Fibroblast of the aortic adventitia (primary cell): ENCODE measurements around the gene VPS37B. TPM values are rescaled to one million over a fixed set of nuclear protein-coding genes. Genes with fewer than 3 reads are reported as not detected.

Experiments
- DNase-seq: peaks from one replicate; pipeline ENCODE4 v3.0.0-alpha.2; 2010; ENCODE audit warnings: low read depth
- H3K4me3 ChIP-seq: 2 replicates; pipeline ENCODE4 v1.5.1; 2011; ENCODE audit warnings: low read depth, mild to moderate bottlenecking, control low read depth, low read length, moderate library complexity
- total RNA-seq: library from RNA; depleted of rRNA; stranded (reverse); fragments of >200 nt; gene quantifications from 2 replicates; pipeline ENCODE4 v1.2.3, GENCODE V29; 2012; ENCODE audit warnings: low replicate concordance
- TF ChIP-seq, protein P1 (sequence below): IDR thresholded peaks from 2 replicates; pipeline ENCODE4 v1.5.1; 2011; ENCODE audit warnings: mild to moderate bottlenecking, low read length, control low read depth, inconsistent platforms; ENCODE audit not compliant: insufficient read depth

VPS37B gene
- total RNA-seq, 1 donor, result 17.8 TPM

DNA sequence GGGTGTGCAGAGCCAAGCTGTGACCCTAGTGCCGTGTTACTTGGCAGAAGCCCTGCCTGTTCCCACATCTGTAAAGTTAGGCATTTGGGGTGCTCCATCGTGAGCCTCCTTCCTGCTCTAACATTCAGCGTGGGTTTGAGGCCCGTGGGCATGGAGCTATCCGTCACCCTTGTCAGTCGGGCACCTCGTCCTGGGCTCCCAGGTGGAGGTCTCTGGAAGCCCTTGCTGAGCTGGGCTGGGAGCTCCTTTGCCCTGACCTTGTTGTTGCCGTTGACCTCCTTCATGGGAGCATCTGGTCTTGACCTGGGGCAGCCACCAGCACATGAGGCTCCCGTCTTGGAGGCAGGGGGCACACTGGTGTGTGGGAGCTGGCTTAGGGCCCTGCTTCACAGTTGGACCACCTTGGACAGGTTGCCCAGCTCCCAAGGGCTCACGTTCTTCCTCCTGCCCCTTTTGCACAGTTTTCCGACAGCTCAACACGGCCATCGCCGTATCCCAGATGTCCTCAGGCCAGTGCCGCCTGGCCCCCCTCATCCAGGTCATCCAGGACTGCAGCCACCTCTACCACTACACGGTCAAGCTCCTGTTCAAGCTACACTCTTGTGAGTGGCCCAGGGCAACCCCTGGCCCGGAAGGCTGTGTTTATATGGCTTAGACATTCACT lies 42.2 kb downstream of the VPS37B start:
- no peak overlapping the region for H3K4me3 ChIP-seq
- TF ChIP-seq, protein P1, sequence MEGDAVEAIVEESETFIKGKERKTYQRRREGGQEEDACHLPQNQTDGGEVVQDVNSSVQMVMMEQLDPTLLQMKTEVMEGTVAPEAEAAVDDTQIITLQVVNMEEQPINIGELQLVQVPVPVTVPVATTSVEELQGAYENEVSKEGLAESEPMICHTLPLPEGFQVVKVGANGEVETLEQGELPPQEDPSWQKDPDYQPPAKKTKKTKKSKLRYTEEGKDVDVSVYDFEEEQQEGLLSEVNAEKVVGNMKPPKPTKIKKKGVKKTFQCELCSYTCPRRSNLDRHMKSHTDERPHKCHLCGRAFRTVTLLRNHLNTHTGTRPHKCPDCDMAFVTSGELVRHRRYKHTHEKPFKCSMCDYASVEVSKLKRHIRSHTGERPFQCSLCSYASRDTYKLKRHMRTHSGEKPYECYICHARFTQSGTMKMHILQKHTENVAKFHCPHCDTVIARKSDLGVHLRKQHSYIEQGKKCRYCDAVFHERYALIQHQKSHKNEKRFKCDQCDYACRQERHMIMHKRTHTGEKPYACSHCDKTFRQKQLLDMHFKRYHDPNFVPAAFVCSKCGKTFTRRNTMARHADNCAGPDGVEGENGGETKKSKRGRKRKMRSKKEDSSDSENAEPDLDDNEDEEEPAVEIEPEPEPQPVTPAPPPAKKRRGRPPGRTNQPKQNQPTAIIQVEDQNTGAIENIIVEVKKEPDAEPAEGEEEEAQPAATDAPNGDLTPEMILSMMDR, result no peak
- no peak for DNase-seq

DNA sequence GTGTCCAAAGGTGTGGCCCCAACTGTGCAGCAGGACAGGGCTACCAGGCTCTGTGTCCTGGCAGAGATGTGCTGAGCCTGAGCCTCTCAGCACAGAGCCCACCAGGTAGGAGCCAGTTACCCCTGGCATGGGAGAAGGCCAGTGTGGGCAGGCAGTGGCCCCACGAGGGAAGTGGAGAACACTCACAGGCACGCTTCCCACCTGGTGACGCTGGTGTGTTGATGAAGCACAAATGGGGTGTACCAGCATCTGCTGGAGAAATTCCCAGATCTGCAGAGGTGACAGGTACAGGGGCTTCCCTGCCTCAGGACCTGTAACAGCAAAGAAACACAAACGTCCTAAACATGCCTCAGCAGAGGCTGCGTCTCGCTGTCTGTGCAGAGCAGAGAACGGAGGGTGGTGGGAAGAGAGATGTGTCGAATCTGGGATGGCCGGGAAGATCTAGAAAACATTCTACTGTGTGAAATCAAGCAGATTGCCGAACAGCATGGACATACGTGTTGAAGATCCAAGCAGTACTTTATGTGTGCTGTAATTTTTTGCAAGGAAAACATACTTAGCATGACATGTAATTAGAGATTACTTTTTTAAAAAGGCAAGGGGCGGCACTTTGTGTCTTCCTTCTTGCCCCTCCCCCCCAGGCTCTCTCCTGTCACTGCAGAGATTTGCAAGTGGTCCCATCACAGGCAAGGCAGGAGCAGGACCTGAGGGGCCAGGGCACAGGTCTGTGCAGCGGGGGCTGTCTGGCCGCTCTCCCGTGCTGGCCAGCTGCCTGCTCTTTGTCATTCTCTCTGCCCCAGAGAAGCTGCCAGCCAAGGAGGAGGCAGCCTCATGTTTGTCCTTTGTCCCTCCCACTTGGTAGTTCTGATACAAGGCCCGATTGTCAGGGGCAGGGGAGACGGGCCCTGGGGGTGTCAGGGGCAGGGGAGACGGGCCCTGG lies 43.3 kb downstream of the VPS37B start:
- TF ChIP-seq, protein P1, result no peak
- peak; percentile 25 for DNase-seq
- no peak overlapping the region for H3K4me3 ChIP-seq

DNA sequence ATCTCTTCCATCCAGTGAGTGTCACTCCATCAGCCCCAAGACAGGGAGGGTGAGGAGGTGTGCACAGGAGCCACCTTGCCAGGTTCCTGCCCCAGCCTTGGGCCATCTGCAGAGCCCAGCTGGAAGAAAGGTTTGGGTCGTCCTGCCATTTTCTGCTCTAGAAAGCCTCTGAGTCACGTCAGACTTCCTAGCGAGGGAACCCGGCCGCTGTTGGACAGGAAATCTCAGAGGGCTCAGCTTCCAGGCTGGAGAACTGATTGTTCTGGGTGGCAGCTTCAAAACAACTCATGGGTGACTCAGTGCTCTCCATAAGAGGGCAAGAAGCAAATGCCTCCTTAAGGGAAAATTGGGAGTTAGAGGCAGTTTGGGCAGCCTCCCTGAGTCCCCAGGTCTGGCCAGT lies 44.1 kb downstream of the VPS37B start:
- TF ChIP-seq, protein P1, result no peak
- peak; percentile 86 for DNase-seq
- H3K4me3 ChIP-seq, result no peak overlapping the region

DNA sequence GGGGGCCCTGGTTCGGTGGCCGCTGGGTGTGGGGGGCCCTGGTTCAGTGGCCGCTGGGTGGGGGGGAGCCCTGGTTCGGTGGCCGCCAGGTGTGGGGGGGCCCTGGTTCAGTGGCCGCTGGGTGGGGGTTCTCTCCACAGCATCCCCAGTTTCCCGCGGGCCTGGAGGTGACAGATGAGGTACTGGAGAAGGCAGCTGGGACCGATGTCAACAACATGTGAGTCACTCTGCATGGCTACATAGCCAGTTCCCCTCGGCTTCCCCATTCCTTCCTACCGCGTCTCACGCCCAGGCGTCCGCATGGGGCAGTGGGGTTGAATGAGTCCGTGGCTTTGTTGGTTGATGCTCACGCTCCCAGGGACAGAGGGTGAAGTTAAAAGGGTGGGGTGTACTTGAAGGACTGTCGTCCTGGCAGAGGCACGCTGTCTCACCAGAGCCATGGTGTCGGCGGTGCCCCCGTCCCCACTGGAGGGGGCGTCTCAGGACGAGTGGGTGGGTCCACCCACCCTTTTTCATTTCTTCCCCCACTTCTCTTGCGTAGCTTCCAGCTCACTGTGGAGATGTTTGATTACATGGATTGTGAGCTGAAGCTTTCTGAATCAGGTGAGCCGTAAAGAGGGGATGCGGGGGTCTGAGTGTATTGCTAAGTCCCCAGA lies 45.1 kb downstream of the VPS37B start:
- no peak for DNase-seq
- H3K4me3 ChIP-seq, result no peak overlapping the region
- TF ChIP-seq, protein P1, result no peak

DNA sequence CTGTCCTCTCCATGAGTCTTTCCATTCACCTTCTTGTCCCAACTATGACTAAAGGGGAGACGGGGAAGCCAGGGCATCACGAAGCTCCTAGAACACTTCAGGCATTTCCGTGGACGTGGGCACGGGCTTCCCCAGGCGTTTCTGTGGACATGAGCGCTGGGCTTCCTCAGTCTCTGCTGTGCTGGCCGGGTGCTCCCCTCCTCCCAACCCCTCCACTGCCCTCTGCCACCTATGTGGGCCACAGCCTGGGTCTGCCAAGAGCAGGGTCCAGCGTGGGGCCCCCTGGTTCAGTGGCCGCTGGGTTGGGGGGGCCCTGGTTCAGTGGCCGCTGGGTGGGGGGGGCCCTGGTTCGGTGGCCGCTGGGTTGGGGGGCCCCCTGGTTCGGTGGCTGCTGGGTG lies 45.9 kb downstream of the VPS37B start:
- no peak for DNase-seq
- TF ChIP-seq, protein P1, result no peak
- H3K4me3 ChIP-seq, result no peak overlapping the region

DNA sequence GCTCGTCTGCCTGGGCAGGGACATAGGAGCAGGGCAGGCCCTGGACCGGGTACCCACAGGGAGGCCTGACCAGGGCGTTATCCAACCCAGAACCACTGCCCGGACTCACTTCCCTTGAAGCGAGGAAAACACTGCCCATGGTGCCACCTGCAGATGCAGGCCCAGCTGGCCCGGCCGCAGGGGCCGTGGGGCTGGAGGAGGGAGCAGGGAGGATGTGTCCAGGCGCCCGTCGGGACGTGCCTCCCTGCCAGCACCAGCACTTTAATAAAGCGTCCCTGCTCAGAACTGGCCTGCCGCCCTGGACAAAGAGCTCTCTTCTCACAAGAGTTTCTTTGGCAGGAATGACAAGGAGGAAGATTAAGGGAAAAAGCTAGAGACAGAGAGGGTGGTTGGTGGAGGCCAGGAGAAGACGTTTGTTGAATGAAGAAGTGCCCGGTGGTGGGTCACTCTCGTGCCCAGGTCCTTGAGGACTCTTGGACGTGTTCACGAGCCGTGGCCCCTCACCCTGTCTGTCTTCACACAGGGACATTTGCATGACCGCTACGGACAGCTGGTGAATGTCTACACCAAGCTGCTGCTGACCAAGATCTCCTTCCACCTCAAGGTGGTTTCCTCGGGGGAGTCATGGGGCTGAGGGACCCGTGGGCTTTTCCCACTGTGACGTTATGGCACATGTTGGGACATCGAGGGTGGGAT lies 46.4 kb downstream of the VPS37B start:
- H3K4me3 ChIP-seq, result no peak overlapping the region
- no peak for DNase-seq
- TF ChIP-seq, protein P1, result no peak
